HG02840 (cell line): Measurements from ENCODE around the gene CCT4.
"Not testable (repeated sequence)": the region's sequence is repeated elsewhere in the genome, so short reads cannot be mapped to it uniquely, and the experiment has no call there.

Experiments
- ATAC-seq: cut with Tn5 transposase; IDR thresholded peaks from one replicate; pipeline ENCODE4 v1.9.1; 2021; ENCODE audit warnings: mild to moderate bottlenecking, moderate library complexity, moderate number of reproducible peaks; ENCODE audit not compliant: unreplicated experiment, low FRiP score

Gene CCT4, protein sequence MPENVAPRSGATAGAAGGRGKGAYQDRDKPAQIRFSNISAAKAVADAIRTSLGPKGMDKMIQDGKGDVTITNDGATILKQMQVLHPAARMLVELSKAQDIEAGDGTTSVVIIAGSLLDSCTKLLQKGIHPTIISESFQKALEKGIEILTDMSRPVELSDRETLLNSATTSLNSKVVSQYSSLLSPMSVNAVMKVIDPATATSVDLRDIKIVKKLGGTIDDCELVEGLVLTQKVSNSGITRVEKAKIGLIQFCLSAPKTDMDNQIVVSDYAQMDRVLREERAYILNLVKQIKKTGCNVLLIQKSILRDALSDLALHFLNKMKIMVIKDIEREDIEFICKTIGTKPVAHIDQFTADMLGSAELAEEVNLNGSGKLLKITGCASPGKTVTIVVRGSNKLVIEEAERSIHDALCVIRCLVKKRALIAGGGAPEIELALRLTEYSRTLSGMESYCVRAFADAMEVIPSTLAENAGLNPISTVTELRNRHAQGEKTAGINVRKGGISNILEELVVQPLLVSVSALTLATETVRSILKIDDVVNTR

GRCh38 chr2:61888267-61889055 is at the start of gene CCT4:
CCT4 (minus strand) TSS chr2:61888656; CDS start chr2:61888507, 149 bp downstream.
- ATAC-seq: peak; percentile 87

- no peak for ATAC-seq
These were observed 49.4 kb upstream of the CCT4 start for GRCh38 chr2:61937886-61938285.

DNA sequence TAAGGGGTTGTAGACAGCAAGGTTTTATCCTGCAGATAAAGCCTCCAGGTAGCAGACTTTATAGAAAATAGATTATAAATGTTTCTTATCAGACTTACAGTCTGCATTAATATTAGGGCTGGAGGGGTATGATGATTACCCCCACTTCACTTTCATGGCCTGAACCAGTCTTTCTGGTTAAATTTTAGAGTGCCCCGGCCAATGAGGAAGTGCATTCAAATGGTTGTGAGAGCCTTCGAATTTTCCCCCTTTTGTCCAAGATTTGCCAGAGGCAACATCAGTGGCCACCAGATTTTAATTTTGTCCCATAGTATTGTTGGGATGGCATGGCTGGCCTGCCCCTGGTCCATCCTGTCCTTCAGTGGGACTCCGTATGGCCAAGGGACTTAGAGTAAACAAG is 48.6 kb upstream of the CCT4 start:
- no peak for ATAC-seq

GRCh38 chr2:61928826-61929461 is 40.5 kb upstream of the CCT4 start:
- ATAC-seq: no peak

GRCh38 chr2:61926531-61927477 is 38.3 kb upstream of the CCT4 start:
- ATAC-seq: no peak

- no peak for ATAC-seq
These were observed 36.6 kb upstream of the CCT4 start for GRCh38 chr2:61924895-61925663.

GRCh38 chr2:61922714-61923113 is 34.3 kb upstream of the CCT4 start:
- ATAC-seq: no peak

DNA sequence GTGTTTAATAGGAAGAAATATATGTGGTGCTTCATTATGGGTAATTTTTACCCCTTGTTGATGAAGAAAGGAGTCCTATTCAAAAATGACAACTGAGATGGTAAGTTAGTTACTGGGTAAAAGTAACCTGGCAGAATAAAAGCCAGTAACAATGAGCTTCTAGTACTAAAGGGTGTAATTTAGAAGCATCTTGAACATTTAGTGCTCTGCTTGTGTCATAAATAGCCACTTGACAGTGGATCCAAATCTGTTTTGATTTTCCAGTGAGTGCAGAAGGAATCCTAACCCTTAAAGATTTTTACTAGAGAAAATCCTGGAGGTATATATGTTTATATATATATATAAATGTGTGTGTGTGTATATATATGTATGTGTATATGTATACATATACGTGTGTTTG is 32.1 kb upstream of the CCT4 start:
- no peak for ATAC-seq

- ATAC-seq: not testable (repeated sequence)
These were observed 26.3 kb upstream of the CCT4 start for GRCh38 chr2:61914794-61915193.

GRCh38 chr2:61911510-61911909 is 23.1 kb upstream of the CCT4 start:
- no peak for ATAC-seq

GRCh38 chr2:61910603-61911002 is 22.1 kb upstream of the CCT4 start:
- ATAC-seq: no peak

DNA sequence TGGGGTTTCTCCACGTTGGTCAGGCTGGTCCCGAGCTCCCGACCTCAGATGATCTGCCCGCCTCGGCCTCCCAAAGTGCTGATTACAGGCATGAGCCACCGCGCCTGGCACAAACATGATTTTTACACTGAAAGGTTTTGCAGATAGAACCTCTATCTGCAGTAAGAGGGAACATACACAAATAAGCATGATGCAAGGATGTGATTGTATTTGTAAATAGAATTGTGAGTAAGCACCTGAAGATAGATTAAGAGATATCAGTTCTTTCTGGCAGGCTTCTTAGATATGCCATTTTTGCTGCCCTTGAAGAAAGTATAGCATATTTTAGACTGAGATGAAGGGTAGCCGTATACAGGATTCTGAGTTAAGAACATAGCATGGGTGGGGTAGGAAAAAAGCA is 20.7 kb upstream of the CCT4 start:
- ATAC-seq: no peak

DNA sequence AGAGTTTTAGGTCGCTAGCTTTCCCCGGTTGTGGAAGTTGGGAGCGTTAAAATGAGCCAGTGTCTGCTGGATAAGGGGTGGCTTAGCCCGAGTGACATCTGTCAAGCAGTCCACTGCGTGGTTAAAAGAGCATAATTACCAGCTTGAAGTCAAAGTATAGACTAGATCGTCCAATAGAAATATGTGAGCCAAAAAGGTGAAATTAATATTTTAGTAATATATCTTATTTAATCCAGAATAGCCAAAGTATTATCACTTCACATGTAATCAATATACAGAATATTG is 17.7 kb upstream of the CCT4 start:
- peak; percentile 10 for ATAC-seq

DNA sequence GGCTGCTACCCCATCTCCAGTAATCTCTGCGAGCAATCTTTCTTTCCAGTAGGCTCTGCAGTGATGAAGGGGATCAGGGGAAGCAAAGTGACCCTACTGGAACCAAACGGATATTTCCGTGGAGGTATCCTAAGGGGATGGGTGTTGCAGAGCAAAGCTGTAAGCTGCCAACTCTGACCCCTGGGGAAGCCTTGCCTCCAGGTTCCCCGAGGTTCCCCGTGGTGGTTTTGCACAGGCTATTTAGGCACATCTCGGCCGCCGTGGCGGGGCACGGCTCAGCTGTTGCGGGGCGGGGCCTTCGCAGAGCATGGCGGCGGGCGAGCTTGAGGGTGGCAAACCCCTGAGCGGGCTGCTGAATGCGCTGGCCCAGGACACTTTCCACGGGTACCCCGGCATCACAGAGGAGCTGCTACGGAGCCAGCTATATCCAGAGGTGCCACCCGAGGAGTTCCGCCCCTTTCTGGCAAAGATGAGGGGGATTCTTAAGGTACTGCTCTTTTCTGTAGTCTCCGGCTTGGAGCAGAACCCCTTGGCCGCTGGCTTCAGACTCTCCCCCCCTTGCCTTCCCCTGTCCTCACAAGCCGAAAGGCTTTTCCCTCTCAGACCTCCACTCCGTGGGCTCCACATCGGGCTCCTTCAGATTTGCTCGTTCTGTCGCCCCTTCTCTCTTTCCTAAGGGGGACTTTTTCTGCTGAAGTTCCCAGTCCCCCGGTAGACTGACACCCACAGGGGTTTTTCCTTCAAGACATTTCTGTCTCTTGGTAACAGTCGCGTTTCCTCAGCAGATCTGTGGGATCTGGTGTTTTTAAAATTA is 17.1 kb upstream of the CCT4 start, which contains the start of gene COMMD1:
Gene COMMD1 (plus strand): TSS at position 303 of the 814 bp plus-strand sequence. CDS start 5 bp downstream, at position 308.
- ATAC-seq: peak; percentile 95

DNA sequence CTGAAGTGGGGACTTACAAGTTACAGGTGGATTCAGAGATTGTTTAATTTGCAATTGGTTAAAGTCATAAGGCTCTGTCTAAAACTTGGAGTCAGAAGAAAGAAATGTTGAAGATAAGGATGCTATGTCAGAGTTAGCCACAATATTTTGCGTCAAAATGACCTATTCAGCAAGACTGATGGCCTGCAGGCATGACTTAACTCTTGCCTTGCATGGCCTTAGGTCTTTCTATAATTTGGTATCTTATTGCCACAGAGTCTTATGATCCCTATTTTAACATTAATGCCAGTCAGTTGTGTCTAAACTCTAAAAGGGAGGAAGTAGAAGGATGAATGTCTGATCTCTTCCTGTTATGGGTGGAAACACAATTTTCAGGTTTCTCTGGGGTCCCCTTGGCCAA is 11.8 kb upstream of the CCT4 start:
- ATAC-seq: no peak

DNA sequence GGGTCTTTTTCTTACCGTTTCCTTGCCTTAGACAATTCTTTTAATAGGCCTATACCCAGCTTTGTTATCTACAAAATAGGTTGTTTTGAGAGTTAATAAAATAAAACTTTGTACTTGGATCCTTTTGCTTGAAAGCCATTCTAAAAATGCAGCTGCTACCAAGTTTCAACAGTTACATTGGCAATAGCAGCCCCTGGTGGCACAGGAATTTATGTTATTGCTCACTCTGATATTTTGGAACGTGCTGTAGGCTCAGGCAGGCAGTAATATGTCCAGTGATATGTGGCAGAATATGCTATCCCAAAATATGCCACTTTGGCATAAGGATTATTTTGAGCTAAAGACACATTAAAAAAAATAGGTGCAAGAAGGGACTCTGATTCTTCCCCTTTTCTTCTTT is 10.4 kb upstream of the CCT4 start:
- ATAC-seq: no peak

- ATAC-seq: peak; percentile 4
These were observed 664 bp downstream of the CCT4 start for GRCh38 chr2:61887717-61888266.
